ENCODE data around the gene MAL. TPM values are rescaled to one million over a fixed set of nuclear protein-coding genes. Genes with fewer than 3 reads are reported as not detected.
A peak's percentile ranks its signal among the peaks of the same experiment; 100 is the strongest.

The MAL gene
- total RNA-seq, 4 donors from 2014 or later = 60.0 to 200 (median 121) TPM

- Histone ChIP-seq H3K27me3 (peaks cover 0 to 7% of the 10 kb centered on the region in 2 donors), H3K9me3 (no peaks in the 10 kb centered on the region), H3K4me3 (no peak overlapping the region), H3K4me1 (no peaks in the 10 kb centered on the region), H3K27ac (no peak overlapping the region), H3K36me3 (no peaks in the 10 kb centered on the region)
- TF ChIP-seq EP300 (IDR thresholded peaks at IDR 0.05) (no peak), POLR2A (IDR thresholded peaks at IDR 0.05) (no peak), CTCF (IDR thresholded peaks at IDR 0.05) (peak; percentile 42 to 63 (median 53))
- peak in 1 of 2 donors; percentile 43 for DNase-seq (ENCODE audit: low spot score in 2 of 2)
- WGBS, 2 donors = 65 to 71% methylated on average over 3 of the region's 3 CpGs
These were observed 39.0 kb upstream of the MAL start for GRCh38 chr2:94986392-94986963.

- Histone ChIP-seq H3K27me3 (peaks cover 0 to 7% of the 10 kb centered on the region in 2 donors), H3K27ac (no peak overlapping the region), H3K4me3 (no peak overlapping the region), H3K4me1 (no peaks in the 10 kb centered on the region), H3K36me3 (no peaks in the 10 kb centered on the region), H3K9me3 (no peaks in the 10 kb centered on the region)
- TF ChIP-seq EP300 (IDR thresholded peaks at IDR 0.05) = no peak
- TF ChIP-seq CTCF (IDR thresholded peaks at IDR 0.05) = no peak
- no peak for TF ChIP-seq POLR2A (IDR thresholded peaks at IDR 0.05)
- WGBS, 2 donors = 79 to 85% methylated on average over 14 to 15 of the region's 15 CpGs
- DNase-seq (ENCODE audit: low spot score in 2 of 2) = no peak
These were observed 38.2 kb upstream of the MAL start for GRCh38 chr2:94987074-94988020.

- Histone ChIP-seq H3K27ac (no peak overlapping the region), H3K27me3 (peaks cover 0 to 15% of the 10 kb centered on the region in 2 donors), H3K36me3 (no peaks in the 10 kb centered on the region), H3K4me1 (no peaks in the 10 kb centered on the region), H3K9me3 (no peaks in the 10 kb centered on the region), H3K4me3 (no peak overlapping the region)
- no peak for TF ChIP-seq POLR2A (IDR thresholded peaks at IDR 0.05)
- TF ChIP-seq EP300 (IDR thresholded peaks at IDR 0.05) = no peak
- no peak for TF ChIP-seq CTCF (IDR thresholded peaks at IDR 0.05)
- no peak for DNase-seq (ENCODE audit: low spot score in 2 of 2)
These were observed 34.6 kb upstream of the MAL start for GRCh38 chr2:94990956-94991355.

GRCh38 chr2:94992360-94992759 lies 33.1 kb upstream of the MAL start:
- TF ChIP-seq CTCF (IDR thresholded peaks at IDR 0.05) (no peak), POLR2A (IDR thresholded peaks at IDR 0.05) (no peak), EP300 (IDR thresholded peaks at IDR 0.05) (no peak)
- Histone ChIP-seq H3K27me3 (peaks cover 0 to 29% of the 10 kb centered on the region in 2 donors), H3K9me3 (no peaks in the 10 kb centered on the region), H3K36me3 (no peaks in the 10 kb centered on the region), H3K4me1 (no peaks in the 10 kb centered on the region), H3K4me3 (no peak overlapping the region), H3K27ac (no peak overlapping the region)
- no peak for DNase-seq (ENCODE audit: low spot score in 2 of 2)
- 77 to 78% methylated on average over 5 of the region's 5 CpGs for WGBS, 2 donors

Data from tibial nerve (tissue), 4 donors.